H9 (cell line): Measurements from ENCODE around the gene ARHGAP4. TPM values are rescaled to one million over a fixed set of nuclear protein-coding genes. Genes with fewer than 3 reads are reported as not detected.

Experiments used
- DNase-seq: peaks from one replicate; pipeline ENCODE4 v3.0.0-alpha.2; 2017
- H2AFZ ChIP-seq: one replicate; pipeline ENCODE4 v1.6.1; 2013; ENCODE audit warnings: mild to moderate bottlenecking, low read length, control low read depth, moderate library complexity
- H2AK5ac ChIP-seq: 2 replicates; pipeline ENCODE4 v1.6.1; 2013; ENCODE audit warnings: low read length, control low read depth, mixed read lengths; ENCODE audit not compliant: insufficient read length
- H2BK120ac ChIP-seq: one replicate; pipeline ENCODE4 v1.6.1; 2013; ENCODE audit warnings: low read depth, mild to moderate bottlenecking, low read length, control low read depth, inconsistent platforms; ENCODE audit not compliant: poor library complexity, severe bottlenecking
- H2BK12ac ChIP-seq: 2 replicates; pipeline ENCODE4 v1.6.1; 2013; ENCODE audit warnings: low read length, control low read depth, mixed read lengths, low read depth; ENCODE audit not compliant: insufficient read length
- H2BK15ac ChIP-seq: 2 replicates; pipeline ENCODE4 v1.6.1; 2013; ENCODE audit warnings: low read depth, low read length, control low read depth
- H2BK20ac ChIP-seq: one replicate; pipeline ENCODE4 v1.6.1; 2013; ENCODE audit warnings: low read depth, mild to moderate bottlenecking, low read length, control low read depth, inconsistent platforms; ENCODE audit not compliant: poor library complexity, severe bottlenecking
- H2BK5ac ChIP-seq: 2 replicates; pipeline ENCODE4 v1.6.1; 2013; ENCODE audit warnings: low read length, control low read depth, mixed read lengths; ENCODE audit not compliant: insufficient read length
- H3K14ac ChIP-seq: 2 replicates; pipeline ENCODE4 v1.6.1; 2013; ENCODE audit warnings: low read length, control low read depth; ENCODE audit not compliant: insufficient read depth
- H3K18ac ChIP-seq: 2 replicates; pipeline ENCODE4 v1.6.1; 2013; ENCODE audit warnings: low read depth, mild to moderate bottlenecking, mixed read lengths, low read length, control low read depth; ENCODE audit not compliant: insufficient read length
- H3K23ac ChIP-seq: 2 replicates; pipeline ENCODE4 v1.6.1; 2013; ENCODE audit warnings: low read length, control low read depth, mixed read lengths, low read depth; ENCODE audit not compliant: insufficient read length
- H3K23me2 ChIP-seq: 2 replicates; pipeline ENCODE4 v1.6.1; 2013; ENCODE audit warnings: low read depth, mild to moderate bottlenecking, mixed read lengths, low read length, control low read depth; ENCODE audit not compliant: insufficient read length, poor library complexity, severe bottlenecking
- H3K27ac ChIP-seq: 2 replicates; pipeline ENCODE4 v1.5.1; 2013; ENCODE audit warnings: low read length, control low read depth, mixed read lengths, low read depth; ENCODE audit not compliant: insufficient read length
- H3K27me3 ChIP-seq: 2 replicates; pipeline ENCODE4 v1.6.1; 2013; ENCODE audit warnings: low read length, control low read depth, inconsistent platforms; ENCODE audit not compliant: insufficient read depth
- H3K4ac ChIP-seq: 2 replicates; pipeline ENCODE4 v1.6.1; 2013; ENCODE audit warnings: low read depth, mild to moderate bottlenecking, control low read depth, inconsistent platforms, low read length, moderate library complexity
- H3K4me1 ChIP-seq: 2 replicates; pipeline ENCODE4 v1.6.1; 2013; ENCODE audit warnings: low read length, control low read depth, inconsistent platforms; ENCODE audit not compliant: insufficient read depth
- H3K4me2 ChIP-seq: 2 replicates; pipeline ENCODE4 v1.6.1; 2013; ENCODE audit warnings: low read length, control low read depth, mixed read lengths; ENCODE audit not compliant: insufficient read length, insufficient read depth
- H3K56ac ChIP-seq: 2 replicates; pipeline ENCODE4 v1.6.1; 2013; ENCODE audit warnings: low read depth, mild to moderate bottlenecking, mixed read lengths, low read length, control low read depth; ENCODE audit not compliant: insufficient read length
- H3K79me1 ChIP-seq: 2 replicates; pipeline ENCODE4 v1.6.1; 2013; ENCODE audit warnings: low read depth, mild to moderate bottlenecking, moderate library complexity, low read length, control low read depth, inconsistent platforms; ENCODE audit not compliant: insufficient read depth, poor library complexity, severe bottlenecking
- H3K79me2 ChIP-seq: 2 replicates; pipeline ENCODE4 v1.6.1; 2013; ENCODE audit warnings: low read length, control low read depth, inconsistent platforms; ENCODE audit not compliant: insufficient read depth
- H3K9ac ChIP-seq: 2 replicates; pipeline ENCODE4 v1.6.1; 2013; ENCODE audit warnings: low read length, control low read depth, mixed read lengths; ENCODE audit not compliant: insufficient read length; ENCODE audit errors: extremely low read depth
- H3K9me3 ChIP-seq: one replicate; pipeline ENCODE4 v1.6.1; 2013; ENCODE audit warnings: low read depth, low read length, inconsistent platforms; ENCODE audit not compliant: control insufficient read depth
- H3T11ph ChIP-seq: one replicate; pipeline ENCODE4 v1.6.1; 2013; ENCODE audit warnings: mild to moderate bottlenecking, low read length, control low read depth, inconsistent platforms
- H4K20me1 ChIP-seq: one replicate; pipeline ENCODE4 v1.6.1; 2013; ENCODE audit not compliant: control insufficient read depth, insufficient read length, insufficient read depth
- H4K5ac ChIP-seq: 2 replicates; pipeline ENCODE4 v1.6.1; 2013; ENCODE audit warnings: low read depth, mild to moderate bottlenecking, mixed read lengths, low read length, control low read depth; ENCODE audit not compliant: insufficient read length
- H4K8ac ChIP-seq: replicated peaks from 2 replicates; pipeline ENCODE4 v1.6.1; 2013; ENCODE audit warnings: low read length, control low read depth, mixed read lengths, low read depth; ENCODE audit not compliant: insufficient read length
- H4K91ac ChIP-seq: 2 replicates; pipeline ENCODE4 v1.6.1; 2013; ENCODE audit warnings: low read depth, mild to moderate bottlenecking, moderate library complexity, mixed read lengths, low read length, control low read depth; ENCODE audit not compliant: insufficient read length
- H3K27ac Mint-ChIP-seq, 3 experiments: 2 replicates in 2 of 3; 3 replicates in 1 of 3; pipeline ENCODE4 v1.8.0; 2020 to 2021; ENCODE audit warnings: mixed read lengths in 3 of 3, mild to moderate bottlenecking in 1 of 3, moderate library complexity in 1 of 3
- H3K27me3 Mint-ChIP-seq: 2 replicates; pipeline ENCODE4 v1.8.0; 2021; ENCODE audit warnings: low read depth, mild to moderate bottlenecking, moderate library complexity, mixed read lengths
- H3K36me3 Mint-ChIP-seq, 3 experiments: 2 replicates in 2 of 3; 3 replicates in 1 of 3; pipeline ENCODE4 v1.8.0; 2020 to 2021; ENCODE audit warnings: low read depth in 3 of 3, mixed read lengths in 3 of 3; ENCODE audit not compliant: insufficient read depth in 1 of 3
- H3K4me1 Mint-ChIP-seq, 2 experiments: 2 replicates each; pipeline ENCODE4 v1.8.0; 2020; ENCODE audit warnings: mixed read lengths in 2 of 2
- H3K4me3 Mint-ChIP-seq, 2 experiments: 2 replicates in 1 of 2; 3 replicates in 1 of 2; pipeline ENCODE4 v1.8.0; 2020 to 2021; ENCODE audit warnings: mild to moderate bottlenecking in 2 of 2, mixed read lengths in 2 of 2, moderate library complexity in 1 of 2
- H3K9me3 Mint-ChIP-seq, 2 experiments: 2 replicates in 1 of 2; 3 replicates in 1 of 2; pipeline ENCODE4 v1.8.0; 2020; ENCODE audit warnings: mild to moderate bottlenecking in 2 of 2, mixed read lengths in 2 of 2, moderate library complexity in 1 of 2
- WGBS: extraction: QIAGEN DNeasy Blood & Tissue Kit; methylation state at CpG from one replicate; pipeline ENCODE4 v1.1.7; 2013; ENCODE audit warnings: missing lambda C conversion rate, low lambda C conversion rate, mixed read lengths; ENCODE audit not compliant: insufficient read length; ENCODE audit errors: extremely low coverage; 5-methylcytosine and 5-hydroxymethylcytosine counted together
- total RNA-seq: library from RNA; stranded (reverse); gene quantifications from 2 replicates; pipeline ENCODE4 v1.2.1, GENCODE V29; 2021
- TF ChIP-seq, protein P1 (sequence below): fragments of 200-600 bp; sonication (generic); conservative IDR thresholded peaks from 3 replicates; pipeline ENCODE4 v1.8.0; 2021; ENCODE audit warnings: antibody characterized with exemption, mild to moderate bottlenecking

Gene ARHGAP4
- total RNA-seq, 1 experiment from 2014 or later, result 37.8 TPM

DNA sequence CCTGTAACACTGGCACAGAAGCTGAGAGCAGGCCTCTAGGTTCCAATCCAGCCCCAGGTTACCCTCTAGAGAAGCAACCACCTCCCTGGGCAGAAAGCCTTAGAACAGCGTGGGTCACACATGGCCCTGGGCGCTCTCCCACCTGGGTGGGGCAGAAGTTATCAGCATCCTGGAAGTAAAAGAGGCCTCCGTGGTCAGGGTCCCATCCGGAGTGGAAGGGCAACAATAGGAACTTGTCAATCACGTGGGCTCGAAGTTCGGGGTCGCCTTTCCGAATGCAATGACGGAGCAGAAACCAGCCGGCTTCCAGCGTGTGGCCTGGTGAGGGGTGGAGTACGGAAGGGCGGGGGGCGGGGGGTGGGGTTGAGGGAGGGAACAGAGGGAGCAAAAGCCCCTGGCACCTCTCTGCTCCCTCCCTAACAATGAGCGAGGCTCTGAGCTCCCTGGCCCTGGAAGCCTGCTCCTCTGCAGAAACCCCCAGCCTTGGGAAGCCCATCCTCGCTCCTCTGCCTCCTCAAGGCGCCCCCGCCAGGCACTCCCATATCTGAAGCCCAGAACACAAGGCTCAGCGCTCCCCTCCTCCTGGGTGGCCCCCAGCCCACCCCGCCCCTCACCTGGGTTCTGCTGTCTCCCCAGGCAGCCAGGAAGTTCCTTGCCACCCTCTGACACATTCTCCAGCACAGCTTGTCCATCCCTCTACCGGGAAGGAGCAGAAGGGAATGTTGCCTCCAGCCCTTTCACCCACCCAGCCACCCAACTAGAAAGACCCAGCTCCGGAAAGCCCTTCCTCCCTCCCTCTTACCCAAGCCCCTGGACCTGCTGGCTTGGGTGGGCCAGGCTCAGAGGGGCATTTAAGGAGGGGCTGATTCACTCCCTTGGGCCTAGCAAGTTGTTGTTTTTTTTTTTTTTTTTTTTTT is 15.5 kb upstream of the ARHGAP4 start:
- H3K14ac ChIP-seq, result peak overlapping the region; percentile 47; the same call in 1 of the 2 replicates
- no peaks in the 10 kb centered on the region for H3K23me2 ChIP-seq
- H3K36me3 Mint-ChIP-seq, result peaks cover 6 to 12% (median 9%) of the 10 kb centered on the region in 3 experiments; a peak in 6 of 7 replicates
- peaks cover 13 to 23% of the 10 kb centered on the region in 2 experiments for H3K4me1 Mint-ChIP-seq
- no peak overlapping the region for H2BK5ac ChIP-seq
- H3K79me1 ChIP-seq, result no peaks in the 10 kb centered on the region
- no peak overlapping the region for H3T11ph ChIP-seq
- H4K8ac ChIP-seq, result no peak overlapping the region
- no peak overlapping the region for H2AK5ac ChIP-seq
- H3K4me1 ChIP-seq, result no peaks in the 10 kb centered on the region
- H2AFZ ChIP-seq, result no peak overlapping the region
- H3K23ac ChIP-seq, result no peak overlapping the region
- H3K27ac ChIP-seq, result no peak overlapping the region
- peak overlapping the region; percentile 76 for H2BK20ac ChIP-seq
- no peaks in the 10 kb centered on the region for H3K79me2 ChIP-seq
- no peak overlapping the region for H2BK120ac ChIP-seq
- H3K9me3 Mint-ChIP-seq, result peaks cover 36 to 46% of the 10 kb centered on the region in 2 experiments
- no peaks in the 10 kb centered on the region for H3K27me3 ChIP-seq
- H3K9me3 ChIP-seq, result peaks cover under 1% of the 10 kb centered on the region
- no peak overlapping the region for H3K9ac ChIP-seq
- H3K56ac ChIP-seq, result no peak overlapping the region
- no peaks in the 10 kb centered on the region for H4K20me1 ChIP-seq
- H2BK15ac ChIP-seq, result no peak overlapping the region
- peak; percentile 67 for DNase-seq
- H2BK12ac ChIP-seq, result no peak overlapping the region
- no peak overlapping the region for H4K91ac ChIP-seq
- H3K18ac ChIP-seq, result peak overlapping the region; percentile 82
- no peak overlapping the region for H4K5ac ChIP-seq
- H3K4me2 ChIP-seq, result no peak overlapping the region
- no CpG with 5 or more reads among the region's 23 CpGs for WGBS
- no peak overlapping the region for H3K4ac ChIP-seq
- H3K27ac Mint-ChIP-seq, result peak overlapping the region; percentile 31 to 95 (median 88); a peak in 5 of 7 replicates
- TF ChIP-seq, protein P1, sequence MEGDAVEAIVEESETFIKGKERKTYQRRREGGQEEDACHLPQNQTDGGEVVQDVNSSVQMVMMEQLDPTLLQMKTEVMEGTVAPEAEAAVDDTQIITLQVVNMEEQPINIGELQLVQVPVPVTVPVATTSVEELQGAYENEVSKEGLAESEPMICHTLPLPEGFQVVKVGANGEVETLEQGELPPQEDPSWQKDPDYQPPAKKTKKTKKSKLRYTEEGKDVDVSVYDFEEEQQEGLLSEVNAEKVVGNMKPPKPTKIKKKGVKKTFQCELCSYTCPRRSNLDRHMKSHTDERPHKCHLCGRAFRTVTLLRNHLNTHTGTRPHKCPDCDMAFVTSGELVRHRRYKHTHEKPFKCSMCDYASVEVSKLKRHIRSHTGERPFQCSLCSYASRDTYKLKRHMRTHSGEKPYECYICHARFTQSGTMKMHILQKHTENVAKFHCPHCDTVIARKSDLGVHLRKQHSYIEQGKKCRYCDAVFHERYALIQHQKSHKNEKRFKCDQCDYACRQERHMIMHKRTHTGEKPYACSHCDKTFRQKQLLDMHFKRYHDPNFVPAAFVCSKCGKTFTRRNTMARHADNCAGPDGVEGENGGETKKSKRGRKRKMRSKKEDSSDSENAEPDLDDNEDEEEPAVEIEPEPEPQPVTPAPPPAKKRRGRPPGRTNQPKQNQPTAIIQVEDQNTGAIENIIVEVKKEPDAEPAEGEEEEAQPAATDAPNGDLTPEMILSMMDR, result no peak
- H3K27me3 Mint-ChIP-seq, result no peaks in the 10 kb centered on the region
- H3K4me3 Mint-ChIP-seq, result peak overlapping the region; percentile 38 to 64; a peak in 3 of 5 replicates
